COLO668 (cell line): ENCODE results near the gene REXO4.
"Not testable (repeated sequence)": the region's sequence is repeated elsewhere in the genome, so short reads cannot be mapped to it uniquely, and the experiment has no call there.

Experiments
- DNase-seq: peaks from one replicate; lab custom pipeline; 2025; ENCODE audit not compliant: unreplicated experiment; lab: John Stamatoyannopoulos, UW

REXO4 gene

DNA sequence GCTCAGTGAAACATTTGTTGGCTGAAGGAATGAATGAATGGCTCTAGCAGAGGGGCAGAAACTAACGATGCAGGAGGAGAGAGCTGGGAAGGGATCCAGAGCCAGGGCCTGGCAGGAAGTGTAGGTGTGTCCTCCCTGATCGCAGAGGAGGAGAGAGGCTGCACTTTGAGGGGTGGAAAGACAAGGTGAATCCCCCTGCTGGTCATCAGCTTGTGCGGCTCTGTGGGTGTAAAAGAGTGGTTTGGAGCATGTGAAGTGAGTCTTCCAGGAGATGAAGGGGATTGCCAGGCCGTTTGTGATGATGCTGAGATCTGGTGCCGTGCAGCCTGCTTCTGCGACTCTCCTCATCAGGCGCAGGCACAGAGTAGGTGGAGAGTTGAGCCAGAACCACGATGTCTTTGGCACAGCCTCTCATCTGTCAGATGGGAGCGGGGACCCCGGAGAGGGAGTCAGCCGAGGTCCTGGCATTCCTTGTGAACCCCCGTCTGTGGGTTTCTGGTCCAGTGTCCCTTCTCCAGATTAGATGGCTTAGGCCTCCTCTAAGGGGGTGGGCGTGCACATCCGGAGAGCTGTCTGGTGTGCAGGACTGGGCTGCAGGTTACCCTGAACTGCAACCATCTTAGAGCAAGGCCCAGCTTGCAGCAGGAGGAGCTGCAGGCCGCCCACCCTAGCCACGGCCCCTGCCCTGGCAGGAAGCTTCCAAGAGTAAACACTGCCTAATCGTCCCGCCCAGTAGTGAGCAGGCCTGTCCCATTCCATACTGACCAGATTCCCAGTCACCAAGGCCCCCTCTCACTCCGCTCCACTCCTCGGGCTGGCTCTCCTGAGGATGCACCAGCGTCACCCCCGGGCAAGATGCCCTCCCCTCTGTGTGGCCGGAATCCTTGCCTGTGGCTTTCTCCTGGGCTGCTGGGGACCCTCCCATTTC is 4.1 kb upstream of the REXO4 start, which contains the start of gene ADAMTS13:
TSS of gene ADAMTS13 (plus strand) at position 753 of the 928 bp plus-strand sequence. CDS start at position 830, 77 bp downstream.
- DNase-seq: no peak

DNA sequence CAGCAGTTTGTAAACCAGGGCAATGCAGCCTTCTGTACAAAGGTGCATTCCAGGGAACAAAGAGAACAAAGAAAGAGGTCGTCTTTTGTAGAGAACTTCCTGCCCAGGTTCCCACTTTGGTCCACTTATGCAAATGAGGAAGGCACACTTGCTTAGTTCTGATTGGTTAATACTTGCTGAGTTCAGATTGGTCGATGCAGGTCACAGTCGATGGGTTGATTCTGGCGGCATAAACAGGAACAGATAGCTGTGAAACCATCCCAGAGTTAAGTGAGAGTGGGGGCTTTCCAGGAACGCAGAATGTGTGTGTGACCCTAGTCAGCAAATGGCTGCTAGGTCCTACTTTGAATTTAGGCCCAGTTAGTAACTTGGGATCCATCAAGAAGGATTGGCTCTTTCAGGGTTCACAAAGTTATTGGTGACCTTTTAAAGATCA is 2.6 kb upstream of the REXO4 start:
- no peak for DNase-seq

DNA sequence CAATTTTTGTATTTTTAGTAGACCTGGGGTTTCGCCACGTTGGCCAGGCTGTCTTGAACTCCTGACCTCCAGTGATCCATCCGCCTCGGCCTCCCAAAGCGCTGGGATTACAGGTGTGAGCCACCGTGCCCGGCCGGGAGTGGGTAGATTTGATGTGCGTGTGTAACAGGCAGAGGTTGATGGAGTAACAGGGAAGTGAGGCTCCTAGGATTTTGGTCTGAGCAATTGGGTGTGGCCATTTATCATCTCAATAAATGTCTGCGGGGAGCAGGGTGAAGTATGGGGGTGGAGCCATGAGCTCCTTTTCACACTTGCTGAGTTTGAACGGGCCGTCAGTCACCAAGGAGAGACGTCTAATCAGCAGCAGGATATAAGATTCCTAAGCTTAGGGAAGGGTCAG is 1.2 kb upstream of the REXO4 start:
- no peak for DNase-seq

DNA sequence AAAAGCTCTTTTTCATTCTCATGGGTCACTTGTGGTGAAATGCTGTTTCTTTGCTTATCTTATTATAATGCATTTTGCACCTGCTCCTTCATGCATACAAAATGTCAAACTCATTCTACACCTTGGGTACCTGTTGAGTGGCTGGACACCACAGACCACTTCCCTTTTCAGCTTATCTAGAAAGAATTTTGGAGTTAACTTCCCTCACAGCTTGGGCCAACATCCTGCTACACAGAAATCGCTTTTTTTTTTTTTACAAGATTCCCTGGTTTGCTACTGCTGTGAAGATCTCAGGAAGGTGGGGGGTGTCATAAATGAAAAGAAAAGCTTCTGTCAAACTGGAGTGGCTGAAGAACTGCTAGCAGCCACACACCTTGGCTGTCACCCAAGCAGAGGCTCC is 2.6 kb downstream of the REXO4 start:
- no peak for DNase-seq

- no peak for DNase-seq
These were observed 9.8 kb downstream of the REXO4 start for GRCh38 chr9:133408042-133408441.

- DNase-seq: peak; percentile 66
These were observed 11.1 kb downstream of the REXO4 start for GRCh38 chr9:133406480-133407307.

DNA sequence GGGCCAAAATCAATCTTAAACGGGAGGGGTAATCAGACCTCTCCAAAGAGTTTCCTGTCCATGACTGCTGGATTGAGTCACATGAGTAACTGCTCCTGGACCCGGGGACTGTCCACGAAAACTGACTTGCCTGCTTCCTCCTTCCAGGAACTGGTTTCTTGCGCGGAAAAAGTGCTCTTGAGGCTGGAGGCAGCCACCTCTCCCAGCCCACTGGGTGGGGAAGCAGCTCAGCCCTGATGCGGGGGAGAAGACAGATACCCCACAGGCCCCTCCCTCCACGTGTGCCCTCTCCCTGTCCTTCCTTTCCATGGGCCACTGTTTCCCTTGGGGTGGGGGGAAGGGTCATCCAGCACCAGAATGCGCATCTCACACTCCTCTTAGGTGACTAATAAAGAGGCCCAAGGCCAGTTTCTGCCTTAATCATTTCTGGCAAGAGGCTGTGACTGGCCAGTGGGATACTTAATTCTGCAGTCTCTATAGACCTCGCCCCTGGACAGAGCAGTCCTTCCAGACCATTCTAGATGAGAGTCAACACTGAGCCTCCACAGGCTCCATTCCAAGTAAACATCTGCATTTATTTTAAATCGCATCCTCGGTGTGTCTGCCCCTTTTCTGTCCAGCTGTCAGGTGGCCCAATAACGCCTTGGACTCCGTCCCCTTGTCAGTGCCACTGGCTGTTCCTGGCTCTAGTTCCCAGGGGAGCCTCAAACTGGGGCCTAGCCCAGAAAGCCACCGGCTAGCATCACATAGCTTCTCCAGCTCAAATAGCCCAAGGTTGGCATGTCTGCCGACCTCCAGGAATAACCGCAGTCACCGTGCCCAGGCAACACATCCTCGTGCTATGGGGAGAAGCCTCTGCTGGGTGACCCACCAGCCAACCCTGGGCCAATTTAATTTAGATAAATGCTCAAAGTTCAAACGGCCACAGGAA is 12.0 kb downstream of the REXO4 start:
- DNase-seq: no peak

- no peak for DNase-seq
These were observed 13.3 kb downstream of the REXO4 start for GRCh38 chr9:133404454-133405002.

DNA sequence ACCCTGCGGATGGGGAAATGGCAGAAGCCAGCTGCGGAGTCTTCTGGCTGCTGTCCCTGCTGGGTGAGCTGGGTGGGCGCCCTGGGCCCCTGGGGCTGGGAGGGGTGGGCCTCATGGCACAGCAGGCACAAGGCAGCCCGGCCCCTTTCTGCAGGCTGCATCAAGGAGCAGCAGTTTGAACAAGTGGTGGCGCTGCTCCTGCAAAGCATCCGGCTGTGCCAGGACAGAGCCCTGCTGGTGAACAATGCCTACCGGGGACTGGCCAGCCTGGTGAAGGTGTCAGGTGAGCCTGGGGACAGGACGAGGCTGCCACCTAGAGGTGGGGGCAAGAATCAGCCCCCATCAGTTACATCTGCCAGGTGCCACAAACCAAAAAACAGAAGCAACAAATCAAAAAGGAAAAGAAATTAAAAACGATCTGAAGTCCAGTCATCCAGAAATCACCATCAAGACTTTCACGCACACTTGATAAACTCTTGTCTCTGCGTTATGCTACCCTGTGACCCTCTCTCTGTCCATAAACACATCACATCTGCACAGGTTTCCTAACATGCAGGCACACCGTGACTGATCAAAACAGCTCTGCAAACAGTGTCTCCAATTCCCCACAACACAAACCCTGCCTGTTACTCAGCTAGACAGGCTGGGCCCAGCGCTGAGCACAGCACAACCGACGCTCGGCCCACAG is 13.9 kb downstream of the REXO4 start:
- DNase-seq: peak; percentile 58

GRCh38 chr9:133402689-133403088 is 15.1 kb downstream of the REXO4 start:
- no peak for DNase-seq

GRCh38 chr9:133401588-133401987 is 16.2 kb downstream of the REXO4 start:
- no peak for DNase-seq

- DNase-seq: no peak
These were observed 17.5 kb downstream of the REXO4 start for GRCh38 chr9:133400292-133400691.

DNA sequence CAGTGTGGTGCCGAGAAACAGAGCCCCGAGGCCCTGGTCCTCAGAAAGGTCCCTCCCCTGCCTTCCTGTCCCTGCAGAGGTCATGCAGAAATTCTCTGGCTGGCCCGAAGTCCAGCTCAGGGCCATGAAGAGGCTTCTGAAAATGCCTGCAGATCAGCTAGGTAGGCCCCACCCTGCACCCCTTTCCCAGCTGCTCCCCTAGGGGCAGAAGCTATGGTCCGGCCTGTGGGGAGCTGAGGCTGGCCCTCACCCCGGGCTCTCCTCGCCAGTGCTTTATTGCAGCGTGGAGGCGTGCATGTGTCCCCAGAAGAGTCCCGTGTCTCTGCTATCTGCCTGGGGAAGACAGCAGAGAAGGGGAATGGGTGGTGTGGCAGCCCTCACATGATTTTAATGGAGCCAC is 19.9 kb downstream of the REXO4 start:
- DNase-seq: no peak

- DNase-seq: no peak
These were observed 20.4 kb downstream of the REXO4 start for GRCh38 chr9:133397370-133397769.

GRCh38 chr9:133396952-133397351 is 20.9 kb downstream of the REXO4 start:
- DNase-seq: no peak

DNA sequence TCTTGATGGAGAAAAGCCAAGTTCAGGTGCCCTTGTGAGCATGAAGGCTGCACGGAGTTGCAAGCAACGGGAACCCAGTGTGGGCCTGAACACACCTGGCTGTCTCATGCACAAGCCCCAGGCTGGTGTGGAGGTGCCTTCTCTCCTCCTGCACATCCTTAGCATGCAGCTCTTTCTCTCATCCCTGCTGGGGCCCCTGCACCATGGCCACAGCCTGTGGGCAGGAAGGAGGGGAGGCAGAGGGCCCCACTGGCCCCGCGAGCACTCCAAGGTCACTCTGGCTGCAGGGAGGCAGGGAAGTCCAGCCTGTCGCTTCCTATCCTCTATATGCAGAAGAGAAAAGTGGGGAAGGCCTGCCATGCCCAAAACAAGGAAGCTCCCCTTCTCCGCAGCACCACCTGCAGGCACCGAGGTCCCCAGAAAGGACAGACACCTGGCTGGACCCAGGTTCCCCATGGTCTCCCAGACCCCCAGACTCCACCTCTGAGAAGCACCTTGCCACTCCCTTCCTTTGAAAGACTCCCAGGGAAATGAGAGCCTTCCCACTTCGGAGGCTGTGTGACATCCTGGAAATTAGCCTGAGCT is 23.0 kb downstream of the REXO4 start:
- DNase-seq: peak; percentile 6

- DNase-seq: no peak
These were observed 24.4 kb downstream of the REXO4 start for GRCh38 chr9:133393399-133393798.

DNA sequence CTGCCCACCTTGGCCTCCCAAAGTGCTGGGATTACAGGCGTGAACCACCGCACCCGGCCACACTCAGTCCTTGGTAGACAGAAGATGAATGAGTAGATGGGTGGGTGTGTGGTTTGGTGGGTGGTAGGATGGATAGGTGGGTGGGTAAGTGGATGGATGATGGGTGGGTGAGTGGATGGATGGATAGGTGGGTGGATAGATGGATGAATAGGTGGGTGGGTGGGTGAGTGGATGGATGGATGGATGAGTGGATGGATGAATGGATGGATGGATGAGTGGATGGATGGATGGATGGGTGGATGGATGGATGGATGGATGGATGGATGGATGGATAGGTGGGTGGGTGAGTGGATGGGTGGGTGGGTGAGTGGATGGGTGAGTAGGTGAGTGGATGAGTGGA is 25.5 kb downstream of the REXO4 start:
- DNase-seq: not testable (repeated sequence)

GRCh38 chr9:133391449-133391848 is 26.4 kb downstream of the REXO4 start:
- not testable (repeated sequence) for DNase-seq
